ENCODE results near the gene USH1C. TPM values are rescaled to one million over a fixed set of nuclear protein-coding genes. Genes with fewer than 3 reads are reported as not detected.
A peak's percentile ranks its signal among the peaks of the same experiment; 100 is the strongest.

Gene USH1C
- total RNA-seq, 4 donors from 2014 or later: not detected

- Histone ChIP-seq H3K27me3 (no peaks in the 10 kb centered on the region), H3K27ac (no peak overlapping the region), H3K4me3 (no peak overlapping the region), H3K4me1 (peaks cover 0 to 16% (median 0%) of the 10 kb centered on the region in 4 donors), H3K9me3 (no peaks in the 10 kb centered on the region), H3K36me3 (no peaks in the 10 kb centered on the region)
- no peak for DNase-seq (ENCODE audit: low spot score in 2 of 2)
- WGBS, 2 donors: 83 to 84% methylated on average over 4 of the region's 4 CpGs
- TF ChIP-seq POLR2A (IDR thresholded peaks at IDR 0.05): no peak
- TF ChIP-seq EP300 (IDR thresholded peaks at IDR 0.05): no peak
- no peak for TF ChIP-seq CTCF (IDR thresholded peaks at IDR 0.05)
These were observed 39.1 kb downstream of the USH1C start for GRCh38 chr11:17505146-17505545.

GRCh38 chr11:17504330-17505107 lies 39.7 kb downstream of the USH1C start:
- DNase-seq (ENCODE audit: low spot score in 2 of 2): peak; percentile 56 to 78

GRCh38 chr11:17502630-17503029 lies 41.6 kb downstream of the USH1C start:
- WGBS, 2 donors: 79 to 82% methylated on average over 3 to 4 of the region's 4 CpGs
- Histone ChIP-seq H3K27ac (no peak overlapping the region), H3K4me1 (no peaks in the 10 kb centered on the region), H3K9me3 (no peaks in the 10 kb centered on the region), H3K36me3 (no peaks in the 10 kb centered on the region), H3K27me3 (no peaks in the 10 kb centered on the region), H3K4me3 (no peak overlapping the region)
- no peak for DNase-seq (ENCODE audit: low spot score in 2 of 2)
- TF ChIP-seq EP300 (IDR thresholded peaks at IDR 0.05) (no peak), CTCF (IDR thresholded peaks at IDR 0.05) (no peak), POLR2A (IDR thresholded peaks at IDR 0.05) (no peak)

More at GRCh38 chr11:17504330-17505107, 39.7 kb downstream of the USH1C start:
- Histone ChIP-seq H3K27ac (no peak overlapping the region), H3K27me3 (no peaks in the 10 kb centered on the region), H3K9me3 (no peaks in the 10 kb centered on the region), H3K36me3 (no peaks in the 10 kb centered on the region), H3K4me3 (no peak overlapping the region), H3K4me1 (peaks cover 0 to 16% (median 0%) of the 10 kb centered on the region in 4 donors)
- TF ChIP-seq EP300 (IDR thresholded peaks at IDR 0.05) (no peak), CTCF (IDR thresholded peaks at IDR 0.05) (peak; percentile 76 to 85 (median 77))
- WGBS, 2 donors: 40 to 45% methylated on average over 9 of the region's 9 CpGs

- no peak overlapping the region for H3K4me3 ChIP-seq
- TF ChIP-seq CTCF (IDR thresholded peaks at IDR 0.05): no peak
- TF ChIP-seq POLR2A (IDR thresholded peaks at IDR 0.05): no peak
- TF ChIP-seq EP300 (IDR thresholded peaks at IDR 0.05): no peak
- H3K9me3 ChIP-seq: no peaks in the 10 kb centered on the region
- no peak for DNase-seq (ENCODE audit: low spot score in 2 of 2)
- H3K36me3 ChIP-seq: no peaks in the 10 kb centered on the region
- no peak overlapping the region for H3K27ac ChIP-seq
- 90 to 95% methylated on average over 11 to 12 of the region's 12 CpGs for WGBS, 2 donors
- H3K27me3 ChIP-seq: no peaks in the 10 kb centered on the region
- no peaks in the 10 kb centered on the region for H3K4me1 ChIP-seq
These were observed 43.5 kb downstream of the USH1C start for GRCh38 chr11:17500673-17501072.

GRCh38 chr11:17498475-17498874 lies 45.7 kb downstream of the USH1C start:
- Histone ChIP-seq H3K4me3 (no peak overlapping the region), H3K27ac (no peak overlapping the region), H3K27me3 (no peaks in the 10 kb centered on the region), H3K9me3 (no peaks in the 10 kb centered on the region), H3K36me3 (no peaks in the 10 kb centered on the region), H3K4me1 (no peaks in the 10 kb centered on the region)
- WGBS, 2 donors: 76 to 82% methylated on average over 5 of the region's 5 CpGs
- TF ChIP-seq CTCF (IDR thresholded peaks at IDR 0.05) (no peak), POLR2A (IDR thresholded peaks at IDR 0.05) (no peak), EP300 (IDR thresholded peaks at IDR 0.05) (no peak)
- no peak for DNase-seq (ENCODE audit: low spot score in 2 of 2)

Data from tibial nerve (tissue), 4 donors.